SU-DHL-6 (cell line): ENCODE measurements around the gene SPINT1.

Source experiments
- H2AFZ ChIP-seq: fragments of 200-600 bp; sonication (generic); 2 replicates; pipeline ENCODE4 v1.6.1; 2014; ENCODE audit warnings: low read depth, mild to moderate bottlenecking, moderate library complexity, mixed read lengths, antibody characterized with exemption, low read length; ENCODE audit not compliant: severe bottlenecking
- H3F3A ChIP-seq: fragments of 200-600 bp; shearing (Covaris generic); 2 replicates; pipeline ENCODE4 v1.6.0; 2016; ENCODE audit warnings: antibody characterized with exemption, mild to moderate bottlenecking; ENCODE audit not compliant: insufficient read depth
- H3K27ac ChIP-seq: fragments of 200-600 bp; sonication (generic); 2 replicates; pipeline ENCODE4 v1.5.1; 2016; ENCODE audit warnings: low read depth, mild to moderate bottlenecking, low read length, moderate library complexity, mixed read lengths
- H3K27me3 ChIP-seq: fragments of 200-600 bp; sonication (generic), shearing (Covaris generic); 2 replicates; pipeline ENCODE4 v1.6.0; 2014; ENCODE audit warnings: mild to moderate bottlenecking, low read length
- H3K36me3 ChIP-seq: fragments of 200-600 bp; sonication (generic); 2 replicates; pipeline ENCODE4 v1.6.1; 2014; ENCODE audit warnings: mild to moderate bottlenecking, low read length, mixed read lengths
- H3K4me2 ChIP-seq: fragments of 300-600, 200-600 bp; shearing (Covaris generic), sonication (generic); 2 replicates; pipeline ENCODE4 v1.6.0; 2014; ENCODE audit warnings: low read length, low read depth, mild to moderate bottlenecking; ENCODE audit not compliant: poor library complexity, severe bottlenecking
- H3K4me3 ChIP-seq: fragments of 200-600 bp; sonication (generic); 2 replicates; pipeline ENCODE4 v1.5.1; 2014; ENCODE audit warnings: antibody characterized with exemption, low read length, mild to moderate bottlenecking, mixed read lengths; ENCODE audit not compliant: insufficient read depth, poor library complexity, severe bottlenecking
- H3K79me2 ChIP-seq: fragments of 200-600 bp; sonication (generic); 2 replicates; pipeline ENCODE4 v1.6.1; 2014; ENCODE audit warnings: mild to moderate bottlenecking, low read length, moderate library complexity; ENCODE audit not compliant: insufficient read depth
- H3K9ac ChIP-seq: fragments of 200-600 bp; sonication (generic); 2 replicates; pipeline ENCODE4 v1.7.0; 2014; ENCODE audit warnings: mild to moderate bottlenecking, low read length
- H3K9me2 ChIP-seq: fragments of 200-600 bp; sonication (generic); replicated peaks from 2 replicates; pipeline ENCODE4 v1.6.1; 2014; ENCODE audit warnings: low read length; ENCODE audit not compliant: insufficient read depth
- H3K9me3 ChIP-seq: fragments of 200-600 bp; sonication (generic); 2 replicates; pipeline ENCODE4 v1.6.1; 2014; ENCODE audit warnings: low read length, mixed read lengths; ENCODE audit not compliant: insufficient read depth
- H4K20me1 ChIP-seq: fragments of 200-600 bp; sonication (generic); 2 replicates; pipeline ENCODE4 v1.6.1; 2014; ENCODE audit warnings: low read depth, mild to moderate bottlenecking, antibody characterized with exemption, low read length, moderate library complexity, mixed read lengths
- EZH2phosphoT487 ChIP-seq: fragments of 200-600 bp; sonication (generic), shearing (Covaris generic); conservative IDR thresholded peaks from 2 replicates; pipeline ENCODE4 v1.6.1; 2018; ENCODE audit warnings: mild to moderate bottlenecking, antibody characterized with exemption, low read length, moderate library complexity, mixed read lengths
- TF ChIP-seq, protein P1 (sequence below): fragments of 200-600 bp; sonication (generic); IDR thresholded peaks from one replicate; pipeline ENCODE4 v1.5.1; 2017; ENCODE audit warnings: antibody characterized with exemption, mild to moderate bottlenecking, low read length, moderate library complexity; ENCODE audit not compliant: insufficient read depth, poor library complexity, severe bottlenecking

The SPINT1 gene

DNA sequence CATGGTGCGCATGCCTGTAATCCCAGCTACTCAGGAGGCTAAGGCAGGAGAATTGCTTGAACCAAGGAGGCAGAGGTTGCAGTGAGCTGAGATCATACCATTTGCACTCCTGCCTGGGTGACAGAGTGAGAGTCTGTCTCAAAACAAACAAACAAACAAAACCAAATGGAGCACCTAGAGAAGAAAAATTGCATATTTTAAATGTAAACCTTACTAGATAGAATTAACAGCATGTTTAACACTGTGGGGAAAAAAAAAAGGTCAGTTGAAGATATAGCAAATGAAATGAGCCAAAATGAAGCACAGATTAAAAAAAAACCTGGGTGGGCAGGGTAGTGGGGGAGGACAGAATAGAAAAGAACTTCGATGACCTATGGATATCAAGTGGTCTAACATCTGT, 22.7 kb upstream of the SPINT1 start:
- no peak overlapping the region for H3K4me3 ChIP-seq
- no peaks in the 10 kb centered on the region for H3K9me3 ChIP-seq
- H3K27ac ChIP-seq, result no peak overlapping the region
- H4K20me1 ChIP-seq, result no peaks in the 10 kb centered on the region
- no peaks in the 10 kb centered on the region for H3K27me3 ChIP-seq
- no peaks in the 10 kb centered on the region for H3K79me2 ChIP-seq
- H3F3A ChIP-seq, result no peaks in the 10 kb centered on the region
- no peak overlapping the region for H2AFZ ChIP-seq
- H3K9ac ChIP-seq, result no peak overlapping the region
- no peaks in the 10 kb centered on the region for H3K9me2 ChIP-seq
- no peaks in the 10 kb centered on the region for H3K36me3 ChIP-seq
- no peak for TF ChIP-seq EZH2phosphoT487
- TF ChIP-seq, protein P1, sequence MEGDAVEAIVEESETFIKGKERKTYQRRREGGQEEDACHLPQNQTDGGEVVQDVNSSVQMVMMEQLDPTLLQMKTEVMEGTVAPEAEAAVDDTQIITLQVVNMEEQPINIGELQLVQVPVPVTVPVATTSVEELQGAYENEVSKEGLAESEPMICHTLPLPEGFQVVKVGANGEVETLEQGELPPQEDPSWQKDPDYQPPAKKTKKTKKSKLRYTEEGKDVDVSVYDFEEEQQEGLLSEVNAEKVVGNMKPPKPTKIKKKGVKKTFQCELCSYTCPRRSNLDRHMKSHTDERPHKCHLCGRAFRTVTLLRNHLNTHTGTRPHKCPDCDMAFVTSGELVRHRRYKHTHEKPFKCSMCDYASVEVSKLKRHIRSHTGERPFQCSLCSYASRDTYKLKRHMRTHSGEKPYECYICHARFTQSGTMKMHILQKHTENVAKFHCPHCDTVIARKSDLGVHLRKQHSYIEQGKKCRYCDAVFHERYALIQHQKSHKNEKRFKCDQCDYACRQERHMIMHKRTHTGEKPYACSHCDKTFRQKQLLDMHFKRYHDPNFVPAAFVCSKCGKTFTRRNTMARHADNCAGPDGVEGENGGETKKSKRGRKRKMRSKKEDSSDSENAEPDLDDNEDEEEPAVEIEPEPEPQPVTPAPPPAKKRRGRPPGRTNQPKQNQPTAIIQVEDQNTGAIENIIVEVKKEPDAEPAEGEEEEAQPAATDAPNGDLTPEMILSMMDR, result no peak
- H3K4me2 ChIP-seq, result no peak overlapping the region

DNA sequence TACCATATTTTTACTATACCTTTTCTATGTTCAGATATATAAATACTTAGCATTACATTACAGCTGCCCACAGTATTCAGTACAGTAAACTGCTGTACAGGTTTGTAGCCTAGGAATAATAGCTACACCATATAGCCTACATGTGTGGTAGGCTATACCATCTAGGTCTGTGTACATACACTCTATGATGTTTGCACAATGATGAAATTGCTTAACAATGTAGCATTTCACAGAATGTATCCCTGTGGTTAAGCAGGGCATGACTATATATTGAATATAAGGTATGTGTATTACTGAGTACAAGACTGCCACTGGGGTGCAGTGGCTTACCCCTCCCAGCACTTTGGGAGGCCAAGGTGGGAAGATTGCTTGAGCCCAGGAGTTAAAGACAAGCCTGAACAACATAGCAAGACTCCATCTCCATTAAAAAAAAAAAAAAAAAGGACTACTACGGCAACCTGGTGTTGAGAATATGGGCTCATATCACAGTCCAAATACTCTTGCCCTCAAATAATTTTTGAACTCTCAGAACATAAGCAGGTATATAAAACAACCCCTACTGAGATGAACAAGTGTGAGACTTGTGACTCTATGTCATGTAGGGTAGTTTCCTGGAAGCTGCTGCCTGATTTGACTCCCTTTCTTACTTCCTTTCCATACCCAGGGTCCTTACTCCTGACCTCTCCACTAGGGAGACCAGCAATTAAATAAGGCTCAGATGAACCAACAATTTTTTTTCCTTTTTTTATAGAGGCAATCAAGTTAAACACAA, 20.1 kb upstream of the SPINT1 start:
- Histone ChIP-seq H3K79me2 (no peaks in the 10 kb centered on the region), H2AFZ (no peak overlapping the region), H3K9ac (no peak overlapping the region), H3K27me3 (no peaks in the 10 kb centered on the region), H3F3A (no peaks in the 10 kb centered on the region), H3K36me3 (no peaks in the 10 kb centered on the region), H3K27ac (no peak overlapping the region), H4K20me1 (no peaks in the 10 kb centered on the region), H3K9me2 (no peaks in the 10 kb centered on the region), H3K4me2 (no peak overlapping the region), H3K9me3 (no peaks in the 10 kb centered on the region), H3K4me3 (no peak overlapping the region)
- TF ChIP-seq EZH2phosphoT487, result no peak
- TF ChIP-seq, protein P1, result no peak

DNA sequence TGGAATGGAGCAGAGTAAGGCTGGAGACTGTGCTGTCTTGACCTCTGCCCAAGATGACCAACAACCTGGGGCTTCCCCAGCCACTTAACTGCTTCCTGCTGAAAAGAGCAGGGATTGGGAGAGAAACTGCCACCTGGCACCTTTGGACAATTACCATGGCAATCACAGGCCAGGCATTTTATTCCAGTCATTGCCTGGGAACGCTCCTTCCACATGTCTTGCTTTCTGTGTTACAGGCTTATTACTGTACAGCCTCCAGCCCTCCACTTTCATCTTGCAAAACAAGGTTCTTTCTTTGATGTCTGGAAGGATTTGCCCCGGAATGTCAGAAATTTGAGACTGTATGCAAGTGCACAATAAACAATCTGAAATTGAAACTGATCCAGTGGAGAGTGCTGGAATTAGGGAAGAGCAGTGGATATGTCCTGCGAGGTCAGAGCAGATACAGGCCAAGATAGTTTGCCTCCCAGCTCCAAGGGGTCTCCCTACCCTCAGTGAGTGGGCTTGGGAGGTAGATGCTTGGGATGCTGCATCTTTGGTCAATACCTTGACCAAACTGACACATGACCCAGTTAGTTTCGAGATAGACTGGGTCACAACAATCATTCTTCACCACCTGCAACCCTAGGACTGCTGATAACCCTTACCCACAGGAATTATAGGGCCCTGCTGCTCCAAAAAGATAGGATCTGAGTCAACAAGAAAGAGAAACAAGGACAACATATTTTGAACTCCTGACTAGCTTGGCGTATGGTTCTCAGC, 18.0 kb upstream of the SPINT1 start:
- no peak overlapping the region for H3K4me2 ChIP-seq
- no peak overlapping the region for H3K27ac ChIP-seq
- H3K9me3 ChIP-seq, result no peaks in the 10 kb centered on the region
- no peak for TF ChIP-seq EZH2phosphoT487
- TF ChIP-seq, protein P1, result no peak
- no peaks in the 10 kb centered on the region for H4K20me1 ChIP-seq
- H3K36me3 ChIP-seq, result no peaks in the 10 kb centered on the region
- no peak overlapping the region for H3K9ac ChIP-seq
- no peaks in the 10 kb centered on the region for H3K9me2 ChIP-seq
- H3F3A ChIP-seq, result no peaks in the 10 kb centered on the region
- no peak overlapping the region for H3K4me3 ChIP-seq
- H3K79me2 ChIP-seq, result no peaks in the 10 kb centered on the region
- H2AFZ ChIP-seq, result no peak overlapping the region
- H3K27me3 ChIP-seq, result no peaks in the 10 kb centered on the region
